H1 (cell line): ENCODE data around the gene ZNF407. TPM values are rescaled to one million over a fixed set of nuclear protein-coding genes. Genes with fewer than 3 reads are reported as not detected.

Experiments
- POLR2A ChIP-seq, 2 experiments: IDR thresholded peaks; 1 replicate in 1 of 2; 2 replicates in 1 of 2; pipeline ENCODE4 v1.6.1; 2011; ENCODE audit warnings: low read depth in 2 of 2, low read length in 2 of 2, mild to moderate bottlenecking in 2 of 2; ENCODE audit errors: control extremely low read depth in 1 of 2
- RBBP5 ChIP-seq: IDR thresholded peaks from 2 replicates; pipeline ENCODE4 v1.7.1; 2012; ENCODE audit warnings: low read depth, mild to moderate bottlenecking, inconsistent platforms, low read length, moderate library complexity, borderline replicate concordance
- polyA plus RNA-seq, 7 experiments: library from polyadenylated mRNA; depleted of rRNA in 3 of 7; stranded (reverse) in 5 of 7; unstranded in 2 of 7; fragments of >200 nt in 5 of 7; fragments of 200-250 nt in 2 of 7; gene quantifications; 1 replicate in 5 of 7; 2 replicates in 1 of 7; 4 replicates in 1 of 7; pipeline versions ENCODE4 v1.2.1 to v1.2.3, GENCODE V29; 2011 to 2013; ENCODE audit warnings: missing spikeins in 2 of 7, mixed read lengths in 2 of 7
- total RNA-seq: library from RNA; stranded (reverse); fragmentation: NEBNext Ultra II Directional; extraction: Animal tissue kit (Norgen Biotek cat#: 25700); gene quantifications from 2 replicates; pipeline ENCODE4 v1.2.1, GENCODE V29; 2021

Gene ZNF407
- total and polyA plus RNA-seq, 2 of the 8 experiments (the other 6 are each of a cell fraction or from before 2014, with no cell fraction given) = 1.5 to 6.8 TPM

DNA sequence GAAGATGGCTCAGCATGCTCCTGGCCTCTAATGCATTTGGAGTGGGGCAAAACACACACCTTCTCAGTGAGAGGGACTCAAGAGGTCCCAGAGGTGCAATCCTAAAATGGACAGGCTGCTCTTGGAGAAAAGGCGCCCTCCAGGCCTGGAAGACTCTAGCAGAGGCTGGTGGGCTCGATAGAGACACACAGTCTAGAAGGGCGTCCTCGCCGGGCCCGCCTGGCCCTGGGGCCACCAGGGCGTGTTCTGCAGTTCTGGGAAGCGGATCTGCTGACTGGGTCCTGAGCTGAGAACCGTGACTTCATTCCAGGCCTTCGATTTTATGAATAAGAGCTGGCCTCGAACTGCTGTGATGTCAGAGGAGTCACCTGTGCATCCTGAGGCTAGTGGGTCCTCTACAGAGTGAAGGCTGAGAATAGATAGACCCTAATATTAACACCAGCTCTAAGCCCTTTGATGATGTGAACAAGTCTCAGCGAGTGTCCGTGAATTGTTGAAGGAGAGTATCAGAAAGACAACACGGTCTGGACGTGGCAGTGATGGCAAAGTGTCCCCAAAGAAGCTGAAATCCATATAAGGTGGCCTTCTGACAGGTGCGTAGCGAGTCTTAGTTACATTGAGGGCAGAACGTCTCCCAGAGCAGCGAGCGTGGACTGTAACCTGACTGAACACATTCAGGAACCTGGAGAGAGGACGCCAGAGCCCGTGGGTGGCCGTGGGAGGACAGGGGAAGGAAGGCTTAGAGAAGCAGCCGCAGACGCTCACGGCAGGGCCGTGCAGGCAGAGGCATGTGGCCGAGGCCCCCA is 474.4 kb downstream of the ZNF407 start (continued):
- TF ChIP-seq POLR2A (IDR thresholded peaks at IDR 0.05; ENCODE audit: control extremely low read depth in 1 of 2, low read depth in 2 of 2, low read length in 2 of 2) = no peak
- no peak for TF ChIP-seq RBBP5
